HepG2 (cell line): ENCODE data around the gene CDK11B. TPM values are rescaled to one million over a fixed set of nuclear protein-coding genes. Genes with fewer than 3 reads are reported as not detected.

Experiments used
- ATAC-seq: fragments of 200-7000 bp; cut with Tn5 transposase; 3 replicates; pipeline ENCODE4 v1.9.1; 2020; ENCODE audit warnings: mild to moderate bottlenecking, moderate library complexity
- BruUV-seq: library from RNA; stranded (reverse); fragments of 400-500 nt; replicated peaks from 2 replicates; lab custom pipeline; 2021; lab: Mats Ljungman, UMichigan
- CTCF ChIA-PET: fragments of 300-600 bp; formaldehyde crosslinking; extraction: SDS; loops from one replicate; lab custom pipeline; 2021; ENCODE audit warnings: low total read pairs, inconsistent platforms, low intra/inter-chr PET ratio; lab: Yijun Ruan, JAX
- POLR2A ChIA-PET: fragments of 350-600 bp; sonication (Branson Sonifier 250); formaldehyde crosslinking; loops from one replicate; lab custom pipeline; 2020; ENCODE audit warnings: antibody characterized with exemption, inconsistent platforms; lab: Yijun Ruan, JAX
- DNase-seq: peaks from one replicate; pipeline ENCODE4 v3.0.0-alpha.2; 2015; ENCODE audit warnings: low spot score
- FAIRE-seq: peaks from 3 replicates; lab custom pipeline; 2011; peaks lifted over from hg19 to GRCh38; lab: Jason Lieb, UNC
- H2AFZ ChIP-seq: one replicate; pipeline ENCODE4 v1.6.1; 2011; ENCODE audit warnings: low read length, inconsistent platforms
- H3K27ac ChIP-seq: fragments of 300-600 bp; 3 replicates; pipeline ENCODE4 v1.8.0; 2011; ENCODE audit warnings: mixed run types, mild to moderate bottlenecking, mixed read lengths, low read length, inconsistent platforms; ENCODE audit not compliant: insufficient read depth; ENCODE audit errors: extremely low read length
- H3K27me3 ChIP-seq, 2 experiments: fragments of 200-600 bp in 1 of 2; 2 replicates in 1 of 2; 3 replicates in 1 of 2; pipeline versions ENCODE4 v1.6.0 to v1.8.0; 2011; ENCODE audit warnings: low read length in 2 of 2, mild to moderate bottlenecking in 2 of 2, moderate library complexity in 2 of 2, inconsistent platforms in 1 of 2; ENCODE audit not compliant: insufficient read depth in 2 of 2, control insufficient read depth in 1 of 2
- H3K36me3 ChIP-seq, 2 experiments: fragments of 200-600 bp in 1 of 2; replicated peaks in 1 of 2; 2 replicates in 1 of 2; 3 replicates in 1 of 2; pipeline versions ENCODE4 v1.5.1 to v1.8.0; 2011; ENCODE audit warnings: low read length in 2 of 2, inconsistent platforms in 1 of 2; ENCODE audit not compliant: insufficient read depth in 2 of 2, control insufficient read depth in 1 of 2
- H3K4me1 ChIP-seq: 2 replicates; pipeline ENCODE4 v1.5.1; 2012; ENCODE audit warnings: low read length, inconsistent platforms; ENCODE audit not compliant: insufficient read depth
- H3K4me2 ChIP-seq: 2 replicates; pipeline ENCODE4 v1.6.0; 2011; ENCODE audit warnings: low read depth, low read length, inconsistent platforms
- H3K4me3 ChIP-seq, 3 experiments: fragments of 200-600 bp in 1 of 3; sonication (generic), shearing (Covaris generic) in 1 of 3; replicated peaks in 1 of 3; 2 replicates each; pipeline ENCODE4 v1.5.1; 2011 to 2016; ENCODE audit warnings: low read length in 3 of 3, inconsistent platforms in 2 of 3, low read depth in 2 of 3, mild to moderate bottlenecking in 2 of 3, control low read depth in 1 of 3, mixed read lengths in 1 of 3; ENCODE audit not compliant: insufficient read depth in 1 of 3
- H3K79me2 ChIP-seq: one replicate; pipeline ENCODE4 v1.6.1; 2011; ENCODE audit warnings: low read length, inconsistent platforms; ENCODE audit not compliant: insufficient read depth
- H3K9ac ChIP-seq: 2 replicates; pipeline ENCODE4 v1.6.0; 2011; ENCODE audit warnings: mild to moderate bottlenecking, low read depth, low read length, inconsistent platforms; ENCODE audit not compliant: insufficient read depth
- H3K9me3 ChIP-seq: 2 replicates; pipeline ENCODE4 v1.5.1; 2012; ENCODE audit warnings: mild to moderate bottlenecking, low read length
- H4K20me1 ChIP-seq: 2 replicates; pipeline ENCODE4 v1.6.0; 2011; ENCODE audit warnings: inconsistent platforms, mild to moderate bottlenecking, low read length, moderate library complexity; ENCODE audit not compliant: insufficient read depth
- ARNT ChIP-seq: fragments of 450-650 bp; IDR thresholded peaks from 2 replicates; pipeline ENCODE4 v1.6.1; 2017
- MAZ ChIP-seq, 2 experiments: sonication (generic) in 1 of 2; formaldehyde crosslinking in 1 of 2; IDR thresholded peaks; 2 replicates each; pipeline versions ENCODE4 v1.5.0 to v1.6.1; 2012 to 2020; ENCODE audit warnings: low read depth in 2 of 2, mild to moderate bottlenecking in 2 of 2, borderline replicate concordance in 1 of 2, improper control_type of control experiment in 1 of 2, low read length in 1 of 2, missing genetic modification reagents in 1 of 2, moderate library complexity in 1 of 2
- MXI1 ChIP-seq: IDR thresholded peaks from 3 replicates; pipeline ENCODE4 v1.6.1; 2012; ENCODE audit warnings: low read depth, low read length, inconsistent platforms, borderline replicate concordance
- SMAD1 ChIP-seq: sonication (generic); formaldehyde crosslinking; IDR thresholded peaks from 2 replicates; pipeline ENCODE4 v1.4.0; 2020; ENCODE audit warnings: missing genetic modification reagents, low read depth, mild to moderate bottlenecking, borderline replicate concordance
- TAF15 ChIP-seq: fragments of 200-400 bp; formaldehyde crosslinking; IDR thresholded peaks from one replicate; pipeline ENCODE4 v1.6.1; 2018; ENCODE audit warnings: mild to moderate bottlenecking, low read depth, low read length; ENCODE audit not compliant: poor library complexity, severe bottlenecking
- ZNF510 ChIP-seq: sonication (generic); formaldehyde crosslinking; IDR thresholded peaks from 2 replicates; pipeline ENCODE4 v1.4.0; 2020; ENCODE audit warnings: low read depth, mild to moderate bottlenecking, missing genetic modification reagents
- ZSCAN21 ChIP-seq: sonication (generic); formaldehyde crosslinking; IDR thresholded peaks from 2 replicates; pipeline ENCODE4 v1.8.0; 2022; ENCODE audit warnings: mild to moderate bottlenecking, missing genetic modification reagents, moderate library complexity, borderline replicate concordance
- WGBS: methylation state at CpG from one replicate; pipeline ENCODE4 v1.1.6; 2017; ENCODE audit warnings: low lambda C conversion rate; 5-methylcytosine and 5-hydroxymethylcytosine counted together
- in situ Hi-C: cut with HindIII; loops from 2 replicates; pipeline ENCODE4 v1.10.0; 2017; ENCODE audit warnings: low pct_unique_long_range_greater_than_20kb; ENCODE audit not compliant: extremely low pct_ligation_motif_present
- intact Hi-C: fragments of 100-400 bp; cut with micrococcal nuclease; formaldehyde crosslinking; loops from one replicate; pipeline ENCODE4 v1.10.0; 2022; ENCODE audit not compliant: unreplicated experiment
- polyA plus RNA-seq, 8 experiments: library from polyadenylated mRNA; depleted of rRNA in 3 of 8; stranded (reverse) in 7 of 8; unstranded in 1 of 8; fragments of >200 nt; fragmentation: Illumina TruSeq in 4 of 8; extraction: Trizol in 4 of 8; gene quantifications; 2 replicates each; pipeline versions ENCODE4 v1.2.1 to v1.2.3, GENCODE V29; 2011 to 2016; ENCODE audit warnings: low read depth in 4 of 8, missing spikeins in 1 of 8, mixed read lengths in 1 of 8; ENCODE audit not compliant: insufficient read depth in 1 of 8
- total RNA-seq, 5 experiments: library from RNA; depleted of rRNA; stranded (reverse); fragments of >200 nt; fragmentation: Illumina TruSeq; extraction: Trizol; gene quantifications; 2 replicates each; pipeline ENCODE4 v1.2.3, GENCODE V29; 2016; ENCODE audit warnings: low read depth in 1 of 5
- TF ChIP-seq, protein P1 (sequence below): sonication (generic); formaldehyde crosslinking; IDR thresholded peaks from 2 replicates; pipeline ENCODE4 v1.4.0; 2020; ENCODE audit warnings: missing genetic modification reagents
- TF ChIP-seq, protein P2 (sequence below): sonication (generic); formaldehyde crosslinking; IDR thresholded peaks from 2 replicates; pipeline ENCODE4 v1.4.0; 2020; ENCODE audit warnings: missing genetic modification reagents, mild to moderate bottlenecking, borderline replicate concordance

Gene CDK11B
- total and polyA plus RNA-seq, 2 of the 13 experiments (the other 11 are each of a cell fraction or from before 2014, with no cell fraction given), result 3.6 to 15.1 TPM

DNA sequence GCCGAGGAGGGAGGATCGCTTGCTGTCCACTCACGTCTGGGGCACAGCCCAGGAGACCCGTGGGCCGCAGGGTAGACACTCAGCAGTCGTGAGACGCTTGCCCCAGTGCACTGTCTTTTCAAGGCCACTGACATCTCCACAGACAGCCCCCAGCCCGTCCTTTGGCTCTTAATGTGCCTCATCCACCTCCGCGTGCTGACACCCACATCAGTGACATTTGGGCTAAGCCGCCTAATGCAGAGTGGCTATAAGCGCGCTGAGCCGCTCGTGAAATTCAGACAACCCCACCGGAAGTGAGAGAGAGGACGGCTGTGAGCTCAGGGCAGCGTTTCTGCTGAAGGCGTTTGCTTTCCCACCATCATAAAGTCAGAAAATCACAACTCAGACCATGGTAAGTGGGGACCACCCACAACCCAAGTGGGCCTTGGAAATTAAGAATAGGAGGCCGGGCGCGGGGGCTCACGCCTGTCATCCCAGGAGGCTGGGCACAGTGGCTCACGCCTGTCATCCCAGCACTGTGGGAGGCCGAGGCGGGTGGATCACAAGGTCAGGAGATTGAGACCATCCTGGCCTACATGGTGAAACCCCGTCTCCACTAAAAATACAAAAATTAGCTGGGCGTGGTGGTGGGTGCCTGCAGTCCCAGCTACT is 25.4 kb upstream of the CDK11B start:
- in situ Hi-C loops, result no loop called here
- no TSS peak for BruUV-seq
- Histone ChIP-seq H3K27ac (no peak overlapping the region), H3K79me2 (peaks cover 14% of the 10 kb centered on the region), H3K4me3 (no peak overlapping the region), H3K9me3 (no peaks in the 10 kb centered on the region)
- no peak for ATAC-seq
- DNase-seq, result no peak
- TF ChIP-seq SMAD1, result no peak
- no peak for TF ChIP-seq MAZ (IDR thresholded peaks at IDR 0.05; ENCODE audit: borderline replicate concordance, low read depth, low read length)
- no peak for TF ChIP-seq MAZ (CRISPR knock-in tag; IDR thresholded peaks at IDR 0.05; ENCODE audit: low read depth)
- no peak for TF ChIP-seq ZSCAN21 (CRISPR knock-in tag)
- no peak for TF ChIP-seq ARNT
- TF ChIP-seq, all 625 proteins: peak for 0
- no peak for FAIRE-seq
- Histone ChIP-seq H3K4me2 (no peak overlapping the region), H4K20me1 (no peaks in the 10 kb centered on the region; the same call in 1 of the 2 replicates), H3K27me3 (no peaks in the 10 kb centered on the region), H3K4me1 (peaks cover 54% of the 10 kb centered on the region), H3K9ac (no peak overlapping the region), H2AFZ (no peak overlapping the region), H3K36me3 (no peaks in the 10 kb centered on the region; a peak in 1 of 5 replicates)
- intact Hi-C loops, result no loop called here
- ChIA-PET POLR2A (no interaction called here), CTCF (no interaction called here)
- WGBS, result 94% methylated on average over 28 of the region's 28 CpGs

DNA sequence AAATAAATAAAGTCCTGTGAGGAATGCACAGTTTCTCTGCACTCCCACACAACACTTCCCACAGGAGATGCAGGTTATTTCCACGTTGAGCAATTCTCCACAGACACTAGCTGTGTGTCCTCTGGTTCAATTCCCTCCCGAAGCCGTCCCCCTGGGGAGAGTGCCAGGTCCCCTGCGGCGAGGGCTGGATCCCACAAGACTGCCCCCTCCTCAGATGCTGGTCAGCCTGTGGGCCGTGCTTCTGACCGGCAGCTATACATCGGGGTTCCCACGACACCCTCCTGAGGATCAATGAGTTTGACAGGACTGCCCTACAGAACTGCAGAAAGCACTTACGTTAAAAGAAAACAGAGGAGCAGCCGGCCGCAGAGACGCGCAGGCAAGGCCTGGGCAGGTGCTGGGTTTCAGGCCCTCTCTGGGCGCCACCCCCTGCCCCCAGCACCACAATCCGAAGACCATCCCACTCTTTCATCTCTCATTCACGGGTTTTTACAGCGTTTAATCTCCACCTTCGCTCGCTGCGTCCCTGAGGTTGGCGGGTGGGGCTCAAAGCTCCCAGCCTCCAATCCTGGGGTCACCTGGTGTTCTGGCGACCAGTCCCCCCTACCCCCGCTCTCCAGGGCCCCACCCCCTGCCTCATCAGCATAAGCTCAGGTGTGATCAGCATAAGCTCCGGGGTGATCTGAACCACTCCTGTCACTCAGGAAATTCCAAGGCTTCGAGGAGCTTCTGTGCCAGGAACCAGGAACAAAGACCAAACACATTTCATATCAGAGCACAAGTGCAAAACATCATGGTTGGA is 24.5 kb upstream of the CDK11B start:
- Histone ChIP-seq H3K27ac (no peak overlapping the region), H3K27me3 (no peaks in the 10 kb centered on the region), H3K4me1 (peaks cover 62% of the 10 kb centered on the region), H3K9ac (no peak overlapping the region), H3K9me3 (no peaks in the 10 kb centered on the region), H3K4me3 (no peak overlapping the region), H3K79me2 (peaks cover 15% of the 10 kb centered on the region), H3K36me3 (no peaks in the 10 kb centered on the region; a peak in 1 of 5 replicates), H4K20me1 (no peaks in the 10 kb centered on the region; the same call in 1 of the 2 replicates), H2AFZ (no peak overlapping the region), H3K4me2 (no peak overlapping the region)
- FAIRE-seq (no peak), DNase-seq (no peak), ATAC-seq (no peak)
- POLR2A ChIA-PET, result no interaction called here
- CTCF ChIA-PET, result no interaction called here
- intact Hi-C loops, result no loop called here
- in situ Hi-C loops, result no loop called here
- WGBS, result 92% methylated on average over 20 of the region's 26 CpGs
- no TSS peak for BruUV-seq
- TF ChIP-seq, protein P1, sequence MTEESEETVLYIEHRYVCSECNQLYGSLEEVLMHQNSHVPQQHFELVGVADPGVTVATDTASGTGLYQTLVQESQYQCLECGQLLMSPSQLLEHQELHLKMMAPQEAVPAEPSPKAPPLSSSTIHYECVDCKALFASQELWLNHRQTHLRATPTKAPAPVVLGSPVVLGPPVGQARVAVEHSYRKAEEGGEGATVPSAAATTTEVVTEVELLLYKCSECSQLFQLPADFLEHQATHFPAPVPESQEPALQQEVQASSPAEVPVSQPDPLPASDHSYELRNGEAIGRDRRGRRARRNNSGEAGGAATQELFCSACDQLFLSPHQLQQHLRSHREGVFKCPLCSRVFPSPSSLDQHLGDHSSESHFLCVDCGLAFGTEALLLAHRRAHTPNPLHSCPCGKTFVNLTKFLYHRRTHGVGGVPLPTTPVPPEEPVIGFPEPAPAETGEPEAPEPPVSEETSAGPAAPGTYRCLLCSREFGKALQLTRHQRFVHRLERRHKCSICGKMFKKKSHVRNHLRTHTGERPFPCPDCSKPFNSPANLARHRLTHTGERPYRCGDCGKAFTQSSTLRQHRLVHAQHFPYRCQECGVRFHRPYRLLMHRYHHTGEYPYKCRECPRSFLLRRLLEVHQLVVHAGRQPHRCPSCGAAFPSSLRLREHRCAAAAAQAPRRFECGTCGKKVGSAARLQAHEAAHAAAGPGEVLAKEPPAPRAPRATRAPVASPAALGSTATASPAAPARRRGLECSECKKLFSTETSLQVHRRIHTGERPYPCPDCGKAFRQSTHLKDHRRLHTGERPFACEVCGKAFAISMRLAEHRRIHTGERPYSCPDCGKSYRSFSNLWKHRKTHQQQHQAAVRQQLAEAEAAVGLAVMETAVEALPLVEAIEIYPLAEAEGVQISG (CRISPR knock-in tag), result no peak
- TF ChIP-seq TAF15 (no peak), MXI1 (no peak), ZNF510 (no peak)
- TF ChIP-seq, protein P2, sequence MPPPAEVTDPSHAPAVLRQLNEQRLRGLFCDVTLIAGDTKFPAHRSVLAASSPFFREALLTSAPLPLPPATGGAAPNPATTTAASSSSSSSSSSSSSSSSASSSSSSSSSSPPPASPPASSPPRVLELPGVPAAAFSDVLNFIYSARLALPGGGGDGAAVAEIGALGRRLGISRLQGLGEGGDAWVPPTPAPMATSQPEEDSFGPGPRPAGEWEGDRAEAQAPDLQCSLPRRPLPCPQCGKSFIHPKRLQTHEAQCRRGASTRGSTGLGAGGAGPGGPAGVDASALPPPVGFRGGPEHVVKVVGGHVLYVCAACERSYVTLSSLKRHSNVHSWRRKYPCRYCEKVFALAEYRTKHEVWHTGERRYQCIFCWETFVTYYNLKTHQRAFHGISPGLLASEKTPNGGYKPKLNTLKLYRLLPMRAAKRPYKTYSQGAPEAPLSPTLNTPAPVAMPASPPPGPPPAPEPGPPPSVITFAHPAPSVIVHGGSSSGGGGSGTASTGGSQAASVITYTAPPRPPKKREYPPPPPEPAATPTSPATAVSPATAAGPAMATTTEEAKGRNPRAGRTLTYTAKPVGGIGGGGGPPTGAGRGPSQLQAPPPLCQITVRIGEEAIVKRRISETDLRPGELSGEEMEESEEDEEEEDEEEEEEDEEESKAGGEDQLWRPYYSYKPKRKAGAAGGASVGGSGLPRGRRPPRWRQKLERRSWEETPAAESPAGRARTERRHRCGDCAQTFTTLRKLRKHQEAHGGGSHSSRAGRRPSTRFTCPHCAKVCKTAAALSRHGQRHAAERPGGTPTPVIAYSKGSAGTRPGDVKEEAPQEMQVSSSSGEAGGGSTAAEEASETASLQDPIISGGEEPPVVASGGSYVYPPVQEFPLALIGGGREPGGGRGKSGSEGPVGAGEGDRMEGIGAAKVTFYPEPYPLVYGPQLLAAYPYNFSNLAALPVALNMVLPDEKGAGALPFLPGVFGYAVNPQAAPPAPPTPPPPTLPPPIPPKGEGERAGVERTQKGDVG, result no peak
